HEK293 (cell line): ENCODE data around the gene CRY2.

ENCODE experiments used
- CTCF ChIA-PET: fragments of 350-600 bp; formaldehyde crosslinking; extraction: SDS; loops from one replicate; lab custom pipeline; 2021; ENCODE audit warnings: antibody characterized with exemption; lab: Yijun Ruan, JAX
- POLR2A ChIA-PET: fragments of 300-600 bp; formaldehyde crosslinking; extraction: SDS; loops from one replicate; lab custom pipeline; 2020; ENCODE audit warnings: antibody characterized with exemption, inconsistent platforms; lab: Yijun Ruan, JAX
- H3K27ac ChIP-seq: fragments of 200-500 bp; sonication (Bioruptor generic); 2 replicates; pipeline ENCODE4 v1.5.1; 2014; ENCODE audit warnings: low read depth, low read length, control low read depth, inconsistent platforms; ENCODE audit errors: extremely low read depth
- H3K36me3 ChIP-seq, 2 experiments: fragments of 200-500 bp in 1 of 2; sonication (Bioruptor generic) in 1 of 2; 1 replicate in 1 of 2; 2 replicates in 1 of 2; pipeline ENCODE4 v1.5.1; 2014 to 2017; ENCODE audit warnings: inconsistent platforms in 2 of 2, low read length in 2 of 2; ENCODE audit not compliant: control insufficient read depth in 2 of 2, insufficient read depth in 1 of 2
- H3K4me1 ChIP-seq: fragments of 200-500 bp; sonication (Bioruptor generic); 2 replicates; pipeline ENCODE4 v1.5.1; 2014; ENCODE audit warnings: mild to moderate bottlenecking, low read length, inconsistent platforms; ENCODE audit not compliant: control insufficient read depth, insufficient read depth
- H3K4me3 ChIP-seq: 2 replicates; pipeline ENCODE4 v1.5.1; 2011; ENCODE audit warnings: low read depth, mild to moderate bottlenecking, control low read depth, low read length, moderate library complexity
- H3K9me3 ChIP-seq: fragments of 200-500 bp; sonication (Bioruptor generic); 2 replicates; pipeline ENCODE4 v1.5.1; 2014; ENCODE audit warnings: low read depth, low read length, inconsistent platforms; ENCODE audit not compliant: control insufficient read depth, insufficient read depth
- KLF1 ChIP-seq: fragments of 450-650 bp; formaldehyde crosslinking; IDR thresholded peaks from 2 replicates; pipeline ENCODE4 v1.5.1; 2016; ENCODE audit warnings: missing biosample characterization, missing genetic modification characterization
- KLF9 ChIP-seq: fragments of 450-650 bp; formaldehyde crosslinking; IDR thresholded peaks from 2 replicates; pipeline ENCODE4 v1.5.1; 2016; ENCODE audit warnings: missing biosample characterization, missing genetic modification characterization, low read depth
- SP7 ChIP-seq: fragments of 450-650 bp; formaldehyde crosslinking; IDR thresholded peaks from 2 replicates; pipeline ENCODE4 v1.5.1; 2016; ENCODE audit warnings: missing biosample characterization, missing genetic modification characterization
- ZBTB1 ChIP-seq: fragments of 450-650 bp; formaldehyde crosslinking; IDR thresholded peaks from 2 replicates; pipeline ENCODE4 v1.5.1; 2016; ENCODE audit warnings: missing biosample characterization, missing genetic modification characterization
- ZFP3 ChIP-seq: fragments of 450-650 bp; formaldehyde crosslinking; IDR thresholded peaks from 2 replicates; pipeline ENCODE4 v1.5.1; 2016; ENCODE audit warnings: low read depth, missing biosample characterization, missing genetic modification characterization
- ZNF202 ChIP-seq: fragments of 450-650 bp; formaldehyde crosslinking; IDR thresholded peaks from 2 replicates; pipeline ENCODE4 v1.5.1; 2016; ENCODE audit warnings: missing biosample characterization, missing genetic modification characterization, borderline replicate concordance
- ZNF223 ChIP-seq: fragments of 450-650 bp; formaldehyde crosslinking; IDR thresholded peaks from 2 replicates; pipeline ENCODE4 v1.5.1; 2016; ENCODE audit warnings: missing biosample characterization, missing genetic modification characterization
- ZNF311 ChIP-seq: fragments of 450-650 bp; formaldehyde crosslinking; IDR thresholded peaks from 2 replicates; pipeline ENCODE4 v1.5.1; 2017; ENCODE audit warnings: missing biosample characterization, missing genetic modification characterization, borderline replicate concordance
- ZNF423 ChIP-seq: fragments of 450-650 bp; formaldehyde crosslinking; IDR thresholded peaks from 2 replicates; pipeline ENCODE4 v1.5.1; 2016; ENCODE audit warnings: missing biosample characterization, missing genetic modification characterization
- ZNF426 ChIP-seq: fragments of 450-650 bp; formaldehyde crosslinking; IDR thresholded peaks from 2 replicates; pipeline ENCODE4 v1.5.1; 2017; ENCODE audit warnings: missing biosample characterization, missing genetic modification characterization, mild to moderate bottlenecking, inconsistent platforms, moderate library complexity
- ZNF501 ChIP-seq: fragments of 450-650 bp; formaldehyde crosslinking; IDR thresholded peaks from 2 replicates; pipeline ENCODE4 v1.5.1; 2016; ENCODE audit warnings: missing biosample characterization, missing genetic modification characterization
- ZNF530 ChIP-seq: fragments of 450-650 bp; formaldehyde crosslinking; IDR thresholded peaks from 2 replicates; pipeline ENCODE4 v1.5.1; 2016; ENCODE audit warnings: low read depth, missing biosample characterization, missing genetic modification characterization
- ZNF544 ChIP-seq: fragments of 450-650 bp; formaldehyde crosslinking; IDR thresholded peaks from 2 replicates; pipeline ENCODE4 v1.5.0; 2017; ENCODE audit warnings: missing biosample characterization, missing genetic modification characterization
- ZNF660 ChIP-seq: fragments of 450-650 bp; IDR thresholded peaks from 2 replicates; pipeline ENCODE4 v1.5.1; 2018; ENCODE audit warnings: missing biosample characterization, mild to moderate bottlenecking, missing genetic modification characterization
- TF ChIP-seq, protein P1 (sequence below): fragments of 450-650 bp; formaldehyde crosslinking; IDR thresholded peaks from 2 replicates; pipeline ENCODE4 v1.5.1; 2016; ENCODE audit warnings: missing biosample characterization, missing genetic modification characterization
- TF ChIP-seq, protein P2 (sequence below): fragments of 450-650 bp; formaldehyde crosslinking; IDR thresholded peaks from 2 replicates; pipeline ENCODE4 v1.5.1; 2017; ENCODE audit warnings: missing biosample characterization, mild to moderate bottlenecking, missing genetic modification characterization, moderate library complexity

Gene CRY2

DNA sequence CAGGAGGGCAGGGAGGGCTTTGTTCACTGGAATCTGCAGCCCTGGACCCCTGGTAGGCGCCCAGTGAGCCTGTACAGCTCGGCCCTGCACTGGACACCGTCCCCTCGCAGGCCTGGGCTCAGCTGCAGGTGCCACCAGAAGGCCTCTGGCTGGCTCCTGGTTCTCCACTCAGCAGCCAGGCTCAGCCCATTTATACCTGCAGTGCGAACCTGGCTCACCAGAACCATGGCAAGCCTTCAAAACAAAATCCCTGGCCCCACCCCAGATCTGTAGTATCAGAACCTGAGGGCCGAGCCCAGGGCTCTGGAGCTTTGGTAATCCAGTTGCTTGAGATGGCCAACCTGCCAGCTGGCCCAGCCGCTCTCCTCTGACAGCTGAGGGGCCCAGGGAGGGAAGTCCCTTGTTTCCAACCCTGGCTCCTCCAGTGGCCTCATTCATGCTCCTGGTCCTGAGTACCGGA lies 60.7 kb downstream of the CRY2 start (continued):
- TF ChIP-seq, protein P1, sequence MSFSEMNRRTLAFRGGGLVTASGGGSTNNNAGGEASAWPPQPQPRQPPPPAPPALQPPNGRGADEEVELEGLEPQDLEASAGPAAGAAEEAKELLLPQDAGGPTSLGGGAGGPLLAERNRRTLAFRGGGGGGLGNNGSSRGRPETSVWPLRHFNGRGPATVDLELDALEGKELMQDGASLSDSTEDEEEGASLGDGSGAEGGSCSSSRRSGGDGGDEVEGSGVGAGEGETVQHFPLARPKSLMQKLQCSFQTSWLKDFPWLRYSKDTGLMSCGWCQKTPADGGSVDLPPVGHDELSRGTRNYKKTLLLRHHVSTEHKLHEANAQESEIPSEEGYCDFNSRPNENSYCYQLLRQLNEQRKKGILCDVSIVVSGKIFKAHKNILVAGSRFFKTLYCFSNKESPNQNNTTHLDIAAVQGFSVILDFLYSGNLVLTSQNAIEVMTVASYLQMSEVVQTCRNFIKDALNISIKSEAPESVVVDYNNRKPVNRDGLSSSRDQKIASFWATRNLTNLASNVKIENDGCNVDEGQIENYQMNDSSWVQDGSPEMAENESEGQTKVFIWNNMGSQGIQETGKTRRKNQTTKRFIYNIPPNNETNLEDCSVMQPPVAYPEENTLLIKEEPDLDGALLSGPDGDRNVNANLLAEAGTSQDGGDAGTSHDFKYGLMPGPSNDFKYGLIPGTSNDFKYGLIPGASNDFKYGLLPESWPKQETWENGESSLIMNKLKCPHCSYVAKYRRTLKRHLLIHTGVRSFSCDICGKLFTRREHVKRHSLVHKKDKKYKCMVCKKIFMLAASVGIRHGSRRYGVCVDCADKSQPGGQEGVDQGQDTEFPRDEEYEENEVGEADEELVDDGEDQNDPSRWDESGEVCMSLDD: no peak
- no peak for TF ChIP-seq ZNF223 (tag by site-specific recombination)
- no peak for TF ChIP-seq KLF9
- TF ChIP-seq ZNF501 (tag by site-specific recombination): no peak
- no peak for TF ChIP-seq ZNF311
- no peak for TF ChIP-seq ZNF530
- TF ChIP-seq ZNF544 (tag by site-specific recombination): no peak
- TF ChIP-seq ZNF423 (tag by site-specific recombination): no peak
- TF ChIP-seq, protein P2, sequence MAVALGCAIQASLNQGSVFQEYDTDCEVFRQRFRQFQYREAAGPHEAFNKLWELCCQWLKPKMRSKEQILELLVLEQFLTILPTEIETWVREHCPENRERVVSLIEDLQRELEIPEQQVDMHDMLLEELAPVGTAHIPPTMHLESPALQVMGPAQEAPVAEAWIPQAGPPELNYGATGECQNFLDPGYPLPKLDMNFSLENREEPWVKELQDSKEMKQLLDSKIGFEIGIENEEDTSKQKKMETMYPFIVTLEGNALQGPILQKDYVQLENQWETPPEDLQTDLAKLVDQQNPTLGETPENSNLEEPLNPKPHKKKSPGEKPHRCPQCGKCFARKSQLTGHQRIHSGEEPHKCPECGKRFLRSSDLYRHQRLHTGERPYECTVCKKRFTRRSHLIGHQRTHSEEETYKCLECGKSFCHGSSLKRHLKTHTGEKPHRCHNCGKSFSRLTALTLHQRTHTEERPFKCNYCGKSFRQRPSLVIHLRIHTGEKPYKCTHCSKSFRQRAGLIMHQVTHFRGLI (tag by site-specific recombination): no peak

DNA sequence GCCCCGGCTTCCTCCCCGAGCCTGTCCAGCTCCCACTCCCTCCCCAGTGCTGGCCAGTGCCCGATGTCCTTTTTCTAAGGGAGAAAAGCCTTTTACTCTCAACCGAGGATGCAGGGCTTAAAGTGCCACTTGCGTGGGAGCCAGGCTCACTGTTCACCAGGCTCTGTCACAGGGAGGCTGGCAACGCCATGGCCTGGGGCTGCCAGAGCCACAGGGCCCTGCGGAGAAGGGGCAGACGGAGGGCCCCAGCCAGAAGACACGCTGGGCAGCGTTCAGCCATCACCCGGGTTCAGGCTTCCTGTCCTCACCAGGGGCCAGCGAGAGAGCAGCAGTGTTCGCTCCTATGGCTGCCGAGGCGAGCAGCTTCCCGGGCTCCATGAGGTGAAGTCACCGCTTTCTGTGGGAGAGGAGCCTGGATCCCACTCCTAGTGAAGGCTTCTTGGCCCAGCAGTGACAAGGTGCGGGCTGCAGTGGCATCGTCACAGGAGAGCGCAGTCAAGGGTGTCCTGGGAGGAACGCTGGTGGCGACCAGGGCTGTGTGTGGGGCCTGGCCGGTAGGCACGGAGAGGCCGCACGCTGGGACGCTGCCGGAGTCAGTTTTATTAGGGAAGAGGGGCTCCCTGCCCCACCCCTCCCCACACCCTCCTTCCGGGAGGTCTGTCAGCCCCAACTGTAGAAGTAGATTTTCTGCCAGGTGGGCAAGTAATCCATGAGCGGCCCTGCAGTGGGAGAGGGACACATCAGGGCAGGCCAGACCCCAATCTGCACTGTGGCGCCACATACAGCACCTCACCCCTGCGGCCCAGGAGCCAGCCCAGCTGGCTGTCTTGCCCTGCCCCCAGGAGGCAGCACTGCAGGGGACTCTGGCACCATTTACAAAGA lies 62.6 kb downstream of the CRY2 start:
- Histone ChIP-seq H3K4me3 (no peak overlapping the region), H3K9me3 (no peaks in the 10 kb centered on the region), H3K36me3 (peaks cover 0 to 49% of the 10 kb centered on the region in 2 experiments; a peak in 2 of 3 replicates), H3K27ac (no peak overlapping the region), H3K4me1 (no peaks in the 10 kb centered on the region)
- no peak for TF ChIP-seq ZNF660 (tag by site-specific recombination)
- TF ChIP-seq ZNF426: no peak
- TF ChIP-seq SP7 (tag by site-specific recombination): no peak
- TF ChIP-seq KLF1: no peak
- no peak for TF ChIP-seq ZNF202 (tag by site-specific recombination)
- no peak for TF ChIP-seq ZBTB1 (tag by site-specific recombination)
- POLR2A ChIA-PET: interaction anchor here (1.1 to 1.2 kb wide), 2 partner anchors 8 to 10 kb away, joined by 3 to 6 read pairs; partner anchors contain the start of gene PEX16
- CTCF ChIA-PET: interaction anchor here (1.3 kb wide), 1 partner anchor 37 kb away, joined by 5 read pairs; no protein-coding TSS in a partner anchor

GRCh38 chr11:45910623-45911022 lies 63.3 kb downstream of the CRY2 start:
- Histone ChIP-seq H3K4me1 (no peaks in the 10 kb centered on the region), H3K9me3 (no peaks in the 10 kb centered on the region), H3K36me3 (peaks cover 0 to 54% of the 10 kb centered on the region in 2 experiments; a peak in 2 of 3 replicates), H3K4me3 (no peak overlapping the region), H3K27ac (no peak overlapping the region)
- ChIA-PET CTCF (no interaction called here), POLR2A (no interaction called here)
- no peak for TF ChIP-seq ZFP3 (tag by site-specific recombination)
